Measurements from ENCODE around the gene ATP6V1E1.

Gene ATP6V1E1

DNA sequence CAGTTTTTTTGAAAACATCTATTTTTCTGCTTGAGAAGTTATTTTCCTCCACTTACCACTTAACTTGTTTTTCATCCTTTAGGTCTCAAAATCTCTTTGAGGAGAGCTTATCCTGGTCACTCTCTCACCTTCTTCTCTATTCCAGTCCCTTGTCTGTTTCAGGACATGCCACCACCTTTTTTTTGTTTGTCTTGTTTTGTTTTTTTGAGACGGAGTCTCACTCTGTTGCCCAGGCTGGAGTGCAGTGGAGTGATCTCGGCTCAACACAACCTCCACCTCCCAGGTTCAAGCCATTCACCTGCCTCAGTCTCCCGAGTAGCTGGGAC is 5.4 kb upstream of the ATP6V1E1 start:
- DNase-seq (ENCODE audit: low read depth in 2 of 2) = no peak

DNA sequence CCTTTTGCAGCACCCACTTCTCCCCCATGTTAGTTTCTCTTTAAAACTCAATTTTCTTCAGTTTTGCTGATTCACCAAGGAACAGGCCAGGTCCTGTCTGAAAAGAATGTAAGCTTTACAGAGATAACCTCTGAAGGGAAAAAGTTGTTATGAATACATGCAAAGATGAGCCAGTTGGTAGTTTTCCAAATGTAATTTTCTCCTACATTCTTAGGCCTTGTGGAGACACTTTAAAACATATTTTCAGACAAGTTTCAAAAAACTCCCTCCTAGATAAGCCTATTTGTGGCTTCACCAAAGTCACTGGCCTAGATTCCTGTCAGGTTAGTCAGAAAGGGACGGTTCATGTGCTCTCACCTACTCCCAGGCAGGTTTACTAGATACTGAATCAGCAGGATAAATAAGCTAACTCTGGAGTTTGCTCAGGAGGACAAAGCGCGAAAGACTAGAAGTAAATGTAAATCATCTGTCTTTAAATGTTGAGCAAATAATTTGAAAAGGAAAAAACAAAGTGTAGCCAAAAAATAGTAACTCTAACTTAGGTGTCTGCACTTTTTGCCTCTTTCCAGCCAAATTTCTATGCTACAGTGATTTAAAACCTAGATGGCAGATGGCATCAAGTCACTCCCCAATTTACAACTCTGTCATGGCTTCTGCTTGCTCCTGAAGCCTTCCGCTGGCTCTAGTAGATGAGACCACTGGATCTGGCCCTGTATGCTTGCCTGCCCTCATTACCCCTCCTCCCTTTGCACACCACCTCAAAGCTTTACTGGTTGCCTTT is 4.9 kb upstream of the ATP6V1E1 start:
- no peak for DNase-seq (ENCODE audit: low read depth in 2 of 2)

DNA sequence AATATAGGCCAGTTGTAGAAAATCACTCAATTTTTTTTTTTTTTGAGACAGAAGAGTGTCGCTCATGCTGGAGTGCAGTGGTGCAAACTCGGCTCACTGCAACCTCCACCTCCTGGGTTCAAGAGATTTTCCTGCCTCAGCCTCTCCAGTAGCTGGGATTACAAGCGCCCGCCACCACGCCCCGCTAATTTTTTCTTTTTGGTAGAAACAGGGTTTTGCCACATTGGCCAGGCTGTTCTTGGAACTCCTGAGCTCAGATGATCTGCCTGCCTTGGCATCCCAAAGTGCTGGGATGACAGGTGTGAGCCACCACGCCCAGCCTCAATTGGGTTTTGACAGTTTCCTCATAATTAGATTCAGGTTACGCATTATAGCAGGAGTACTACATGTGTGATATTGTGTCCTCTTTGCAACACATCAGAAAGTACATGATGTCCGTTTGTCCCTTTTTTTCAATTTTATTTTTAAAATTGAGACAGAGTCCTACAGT is 2.6 kb upstream of the ATP6V1E1 start:
- DNase-seq (ENCODE audit: low read depth in 2 of 2) = no peak

DNA sequence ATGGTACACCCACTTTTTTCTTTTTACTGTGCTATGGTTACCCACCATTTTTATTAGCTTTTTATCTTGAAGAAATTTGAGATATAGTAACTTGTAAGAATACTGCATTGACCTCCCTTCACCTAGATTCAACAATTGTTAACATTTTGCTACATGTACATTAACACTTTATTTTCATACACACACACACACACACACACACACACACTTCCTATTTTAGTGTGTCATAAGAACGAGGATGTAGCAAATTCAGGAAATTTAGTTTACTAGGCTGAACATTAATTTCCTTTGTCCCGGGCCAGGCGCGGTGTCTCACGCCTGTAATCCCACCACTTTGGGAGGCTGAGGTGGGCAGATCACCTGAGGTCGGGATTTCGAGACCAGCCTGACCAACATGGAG is 1.1 kb upstream of the ATP6V1E1 start:
- DNase-seq (ENCODE audit: low read depth in 2 of 2) = no peak

DNA sequence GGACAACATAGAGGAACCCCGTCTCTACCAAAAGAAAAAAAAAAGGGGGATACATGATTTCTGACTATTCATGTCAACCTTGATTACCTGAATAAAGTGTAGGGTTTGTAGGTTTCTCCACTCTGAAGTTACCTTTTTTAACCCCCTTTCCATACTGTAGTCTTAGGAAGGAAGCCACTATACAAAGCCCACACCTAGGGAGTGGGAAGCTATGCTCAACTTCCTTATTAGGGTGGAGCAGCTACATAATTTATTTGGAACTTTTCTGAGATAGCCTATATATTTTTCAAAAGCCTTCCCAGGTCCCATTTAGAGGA is 582 bp upstream of the ATP6V1E1 start:
- no peak for DNase-seq (ENCODE audit: low read depth in 2 of 2)

DNA sequence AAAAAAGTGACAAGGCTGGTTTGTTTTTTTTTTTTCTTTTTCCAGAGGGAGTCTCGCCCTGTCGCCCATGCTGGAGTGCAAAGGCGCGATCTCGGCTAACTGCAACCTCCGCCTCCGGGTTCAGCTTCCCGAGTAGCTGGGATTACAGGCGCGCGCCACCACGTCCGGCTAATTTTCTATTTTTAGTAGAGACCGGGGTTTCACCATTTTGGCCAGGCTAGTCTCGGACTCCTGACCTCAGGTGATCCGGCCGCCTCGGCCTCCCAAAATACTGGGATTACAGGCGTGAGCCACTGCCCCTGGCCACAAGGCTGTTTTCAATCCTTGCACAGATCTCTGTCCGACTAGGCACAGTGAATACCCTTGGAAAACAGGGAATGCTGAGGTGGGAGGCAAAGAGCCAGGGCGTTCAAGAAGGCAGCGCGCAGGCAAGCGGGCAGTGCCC is 566 bp downstream of the ATP6V1E1 start:
- no peak for DNase-seq (ENCODE audit: low read depth in 2 of 2)

DNA sequence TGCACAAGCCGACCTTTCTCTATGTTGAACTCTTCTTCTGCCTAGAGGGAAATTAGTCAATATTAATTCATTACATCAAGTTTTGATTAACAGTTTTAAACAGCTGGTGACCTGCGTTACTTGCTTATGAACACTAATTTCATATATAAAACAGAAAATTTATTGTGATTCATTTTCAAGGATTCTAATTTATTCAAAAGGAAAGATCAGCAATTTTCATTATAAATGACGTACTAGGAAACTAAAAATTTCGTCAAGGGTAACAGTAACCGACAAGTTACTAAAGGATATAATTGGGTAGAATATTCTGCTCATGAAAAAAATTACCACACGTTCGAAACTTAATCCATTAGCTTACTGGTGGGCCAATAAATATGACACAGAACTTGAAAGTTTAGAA is 15.3 kb downstream of the ATP6V1E1 start:
- no peak for DNase-seq (ENCODE audit: low read depth in 2 of 2)

DNA sequence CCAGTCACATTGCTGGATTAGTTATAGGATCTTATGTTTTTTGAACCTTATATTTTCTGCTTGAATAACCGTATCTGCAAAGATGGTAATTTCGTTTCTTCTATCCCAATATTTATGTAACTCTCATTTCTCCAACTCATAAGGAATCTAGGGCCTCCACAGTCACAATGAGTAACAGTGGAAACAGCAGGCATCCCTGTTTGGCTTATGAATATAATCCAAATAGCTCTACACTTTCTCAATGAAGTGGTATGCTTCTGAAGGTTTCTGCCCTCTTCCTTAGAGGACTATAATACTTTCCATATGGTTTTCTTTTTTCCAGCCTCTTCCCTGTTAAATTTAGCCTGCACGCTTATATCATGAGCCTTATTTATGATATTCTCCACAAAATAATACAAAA is 16.5 kb downstream of the ATP6V1E1 start:
- no peak for DNase-seq (ENCODE audit: low read depth in 2 of 2)

DNA sequence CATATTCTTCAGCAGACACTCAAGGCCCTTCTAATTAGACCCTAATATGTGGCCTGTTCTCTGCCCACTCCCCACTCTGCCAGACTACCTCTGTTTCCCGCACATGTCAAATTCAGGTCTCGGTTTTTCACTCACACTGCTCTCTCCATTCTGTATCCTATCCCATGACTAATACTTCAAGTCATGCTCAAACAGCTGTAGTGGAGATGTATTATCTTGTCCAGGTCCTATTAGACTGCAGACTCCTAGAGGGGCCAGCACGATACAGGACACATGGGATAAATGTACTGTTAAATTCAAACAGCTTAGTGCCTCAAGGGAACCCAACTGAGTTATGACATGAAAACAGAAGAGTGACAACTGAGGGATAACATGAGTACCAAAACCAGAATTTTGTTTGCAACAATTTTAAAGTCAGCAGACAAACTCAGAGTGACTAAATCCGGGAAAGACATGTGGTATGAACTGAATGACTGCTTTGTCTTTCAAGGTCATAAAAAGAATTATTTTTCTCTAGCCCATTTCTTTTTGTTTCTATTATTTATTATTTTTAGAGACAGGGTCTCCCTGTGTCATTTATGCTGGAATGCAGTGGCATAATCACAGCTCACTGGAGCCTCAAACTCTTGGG is 20.5 kb downstream of the ATP6V1E1 start:
- DNase-seq (ENCODE audit: low read depth in 2 of 2) = no peak

DNA sequence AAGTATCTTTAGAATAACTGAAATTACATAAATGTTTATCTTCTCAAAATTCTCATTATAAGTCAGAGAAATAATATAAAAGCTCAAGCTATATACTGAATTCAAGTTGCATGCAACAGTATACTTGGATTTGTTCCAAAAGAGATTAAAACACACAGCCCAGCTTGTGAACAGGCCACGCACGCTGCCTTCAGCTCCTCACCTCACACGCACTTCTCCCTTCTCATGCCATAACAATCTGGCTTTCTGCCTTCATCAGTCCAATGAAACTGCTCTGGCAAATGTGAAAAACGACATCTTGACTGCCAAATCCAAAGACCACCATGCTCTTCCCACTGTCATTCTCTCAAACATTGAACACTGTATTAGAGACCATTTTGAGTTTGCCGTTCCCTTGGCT is 22.1 kb downstream of the ATP6V1E1 start:
- no peak for DNase-seq (ENCODE audit: low read depth in 2 of 2)

DNA sequence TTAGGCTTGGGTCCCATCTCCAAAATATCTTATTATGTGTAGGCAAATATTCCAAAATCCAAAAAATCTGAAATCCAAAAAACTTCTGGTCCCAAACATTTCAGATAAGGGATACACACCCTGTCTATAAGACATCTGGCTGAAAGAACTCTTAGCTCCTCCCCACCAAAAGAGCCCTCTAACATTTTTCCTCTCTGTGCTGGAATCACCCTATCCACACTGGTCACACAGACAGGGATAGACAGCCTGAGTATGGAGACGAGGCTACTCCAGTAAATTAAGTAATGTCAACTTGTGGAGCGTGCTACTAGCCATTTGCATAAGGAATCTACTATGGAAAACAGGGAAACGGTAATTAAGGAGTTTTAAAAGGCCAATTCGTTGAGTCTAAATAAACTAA is 24.9 kb downstream of the ATP6V1E1 start:
- no peak for DNase-seq (ENCODE audit: low read depth in 2 of 2)

DNA sequence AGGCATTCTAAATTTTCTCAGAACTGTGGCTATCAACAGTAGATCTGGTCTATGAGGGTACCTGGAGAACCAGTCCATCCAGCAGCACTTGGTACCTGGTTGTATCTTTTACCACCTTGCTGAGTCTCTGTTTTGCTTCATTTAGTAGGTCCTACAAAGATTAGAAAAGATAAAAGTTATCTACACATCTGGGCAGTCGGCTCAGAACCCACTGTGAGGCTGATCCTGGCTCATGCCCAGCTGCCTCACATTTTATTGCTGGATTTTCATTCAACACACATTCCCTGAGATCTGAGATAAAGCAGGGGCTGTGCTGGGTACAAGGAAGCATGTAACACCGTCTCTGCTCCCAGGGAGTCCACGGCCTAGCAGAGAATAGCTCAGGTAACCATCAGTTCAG is 27.5 kb downstream of the ATP6V1E1 start:
- DNase-seq (ENCODE audit: low read depth in 2 of 2) = no peak

DNA sequence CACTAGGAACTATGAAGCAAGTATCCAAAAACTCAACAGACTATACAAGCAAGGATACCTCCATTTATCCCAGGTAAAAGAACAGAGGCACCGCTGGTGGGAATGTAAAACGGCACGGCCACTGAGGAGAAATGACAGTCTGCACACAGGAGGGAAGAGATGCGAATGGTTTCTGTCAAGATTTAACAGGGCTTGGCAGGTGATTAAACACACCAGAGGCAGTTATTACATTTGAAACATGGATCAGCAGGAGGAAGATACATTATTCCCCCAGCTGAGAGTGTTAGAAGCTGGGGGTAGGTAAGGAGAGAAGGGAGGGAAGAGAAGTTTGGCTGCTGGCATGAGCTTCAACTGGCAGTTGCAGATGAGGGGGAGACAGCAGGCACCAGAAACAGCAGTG is 30.2 kb downstream of the ATP6V1E1 start:
- no peak for DNase-seq (ENCODE audit: low read depth in 2 of 2)

DNA sequence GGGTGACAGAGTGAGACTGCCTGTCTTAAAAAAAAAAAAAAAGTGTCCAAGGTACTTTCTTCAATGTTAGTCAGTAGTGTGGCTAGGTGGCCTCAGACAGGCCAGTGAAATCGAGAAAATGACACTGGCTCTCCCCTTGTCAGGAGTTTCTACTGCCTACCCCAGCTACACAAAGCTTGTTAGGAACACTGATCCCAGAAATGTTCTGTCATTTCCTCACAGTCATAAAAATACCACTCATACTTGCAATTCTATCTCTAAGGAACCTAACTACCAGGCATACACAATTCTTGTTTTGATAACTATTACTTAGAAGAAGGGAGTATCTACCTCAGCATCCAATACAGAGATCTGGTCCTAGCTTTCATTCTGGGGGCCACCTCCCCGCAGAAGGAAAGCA is 31.3 kb downstream of the ATP6V1E1 start:
- no peak for DNase-seq (ENCODE audit: low read depth in 2 of 2)

DNA sequence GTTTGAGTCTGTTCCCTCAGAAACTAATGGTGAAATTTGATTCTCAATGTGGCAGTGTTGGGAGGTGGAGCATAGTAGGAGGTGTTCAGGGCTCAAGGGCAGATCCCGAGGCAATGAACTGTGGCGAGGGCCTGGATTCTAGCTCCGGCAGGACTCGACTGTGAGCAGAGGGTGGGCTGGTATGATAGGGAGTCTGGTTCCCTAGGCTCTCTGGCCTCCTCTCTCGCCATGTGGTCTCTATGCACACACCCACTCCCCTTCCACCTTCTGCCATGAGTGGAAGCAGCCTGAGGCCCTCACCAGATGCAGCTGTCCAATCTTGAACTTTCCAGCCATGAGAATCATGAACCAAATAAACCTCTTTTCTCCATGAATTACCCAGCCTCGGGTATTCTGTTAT is 32.3 kb downstream of the ATP6V1E1 start:
- DNase-seq (ENCODE audit: low read depth in 2 of 2) = no peak

DNA sequence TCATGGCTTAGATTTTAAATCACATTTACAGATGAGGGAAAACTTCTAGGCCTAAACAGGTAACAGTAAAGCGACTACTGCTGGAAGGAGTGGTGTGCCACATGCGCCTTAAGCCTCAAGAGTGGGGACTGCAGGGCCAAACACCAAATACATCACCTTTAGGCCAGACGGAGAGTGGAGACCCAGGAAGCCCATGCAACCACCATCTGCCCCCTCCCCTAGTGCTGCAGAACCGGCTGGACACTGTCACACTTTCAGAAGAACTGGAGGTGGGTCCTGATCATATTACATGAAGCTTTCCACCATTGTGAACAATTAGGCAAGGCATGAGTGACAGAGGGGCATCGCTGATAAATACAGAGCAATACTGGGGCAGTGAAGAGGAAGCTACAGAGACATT is 36.3 kb downstream of the ATP6V1E1 start:
- DNase-seq (ENCODE audit: low read depth in 2 of 2) = no peak

DNA sequence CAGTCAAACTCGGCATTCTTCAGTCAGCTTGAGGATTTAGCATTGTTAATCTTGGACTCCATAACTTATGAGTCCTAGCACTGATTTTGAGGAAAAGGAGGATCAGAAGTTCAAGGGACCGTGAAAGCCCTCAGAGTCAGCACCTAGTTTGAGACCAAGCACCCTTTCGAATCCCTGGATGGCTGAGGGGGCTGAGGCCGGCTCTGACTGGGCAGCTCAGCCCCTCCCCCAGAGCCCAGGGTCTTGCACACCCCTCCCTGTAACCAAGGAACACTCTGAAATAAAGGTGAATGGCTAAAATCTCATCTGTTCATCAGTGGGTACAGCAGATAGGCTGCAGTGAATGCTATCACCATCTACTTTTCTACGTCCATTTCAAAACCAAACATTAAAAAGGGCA is 38.0 kb downstream of the ATP6V1E1 start:
- no peak for DNase-seq (ENCODE audit: low read depth in 2 of 2)

DNA sequence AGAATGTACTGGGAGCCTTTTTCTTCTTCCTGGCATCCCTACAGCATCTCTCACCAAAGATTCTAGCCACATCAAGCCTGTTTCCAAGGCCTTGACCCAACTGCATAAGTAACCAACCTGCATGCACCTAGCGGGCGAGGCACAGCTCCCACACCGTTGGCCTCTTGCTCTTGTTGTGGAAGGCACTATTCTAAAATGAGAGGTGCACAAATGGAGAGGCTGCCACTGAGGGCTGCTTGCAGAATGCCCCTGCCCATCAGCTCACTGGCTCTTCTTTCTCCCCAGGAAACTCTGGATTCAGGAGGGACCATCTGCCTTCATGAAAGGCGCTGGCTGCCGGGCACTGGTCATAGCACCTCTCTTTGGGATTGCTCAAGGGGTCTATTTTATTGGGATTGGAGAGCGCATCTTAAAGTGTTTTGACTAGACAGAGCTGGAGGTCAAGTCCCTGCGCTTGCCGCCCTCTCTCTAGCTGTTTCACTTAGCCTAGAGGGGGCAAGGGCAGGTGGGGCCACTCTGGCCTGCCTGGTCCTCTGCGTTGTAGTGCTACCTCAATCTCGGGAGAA is 38.7 kb downstream of the ATP6V1E1 start:
- DNase-seq (ENCODE audit: low read depth in 2 of 2) = no peak

DNA sequence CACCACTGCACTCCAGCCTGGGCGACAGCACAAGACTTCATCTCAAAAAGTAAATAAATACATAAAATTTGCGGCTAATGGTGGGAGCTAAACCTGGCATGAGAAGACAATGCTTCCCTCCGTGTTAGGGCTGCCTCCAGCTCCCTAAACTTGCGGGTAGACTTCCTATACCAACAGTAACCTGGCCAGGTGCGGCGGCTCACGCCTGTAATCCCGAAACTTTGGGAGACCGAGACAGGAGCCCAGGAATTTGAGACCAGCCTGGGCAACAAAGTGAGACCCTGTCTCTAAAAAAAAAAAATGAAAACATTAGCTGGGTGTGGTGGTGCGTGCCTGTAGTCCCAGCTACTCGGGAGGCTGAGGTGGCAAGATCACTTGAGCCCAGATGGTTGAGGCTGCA is 39.9 kb downstream of the ATP6V1E1 start:
- no peak for DNase-seq (ENCODE audit: low read depth in 2 of 2)

DNA sequence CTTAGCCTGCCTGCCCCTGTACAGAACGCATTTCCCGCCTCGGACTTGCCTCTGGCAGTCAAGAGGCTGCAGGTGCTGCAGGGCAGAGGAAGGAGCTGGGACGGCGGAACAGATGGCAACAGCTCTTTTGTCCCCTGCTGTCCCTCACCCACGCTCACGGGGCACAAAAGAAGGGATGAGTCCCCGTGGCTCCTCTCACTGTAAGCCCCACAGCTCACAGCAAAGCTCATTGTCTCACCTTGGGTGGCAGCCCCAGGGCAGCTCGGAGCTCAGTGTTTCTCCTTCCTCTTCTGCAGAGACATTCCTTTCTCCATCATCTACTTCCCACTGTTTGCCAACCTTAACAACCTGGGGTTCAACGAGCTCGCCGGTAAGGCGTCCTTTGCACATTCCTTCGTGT is 40.9 kb downstream of the ATP6V1E1 start:
- DNase-seq (ENCODE audit: low read depth in 2 of 2) = no peak

DNA sequence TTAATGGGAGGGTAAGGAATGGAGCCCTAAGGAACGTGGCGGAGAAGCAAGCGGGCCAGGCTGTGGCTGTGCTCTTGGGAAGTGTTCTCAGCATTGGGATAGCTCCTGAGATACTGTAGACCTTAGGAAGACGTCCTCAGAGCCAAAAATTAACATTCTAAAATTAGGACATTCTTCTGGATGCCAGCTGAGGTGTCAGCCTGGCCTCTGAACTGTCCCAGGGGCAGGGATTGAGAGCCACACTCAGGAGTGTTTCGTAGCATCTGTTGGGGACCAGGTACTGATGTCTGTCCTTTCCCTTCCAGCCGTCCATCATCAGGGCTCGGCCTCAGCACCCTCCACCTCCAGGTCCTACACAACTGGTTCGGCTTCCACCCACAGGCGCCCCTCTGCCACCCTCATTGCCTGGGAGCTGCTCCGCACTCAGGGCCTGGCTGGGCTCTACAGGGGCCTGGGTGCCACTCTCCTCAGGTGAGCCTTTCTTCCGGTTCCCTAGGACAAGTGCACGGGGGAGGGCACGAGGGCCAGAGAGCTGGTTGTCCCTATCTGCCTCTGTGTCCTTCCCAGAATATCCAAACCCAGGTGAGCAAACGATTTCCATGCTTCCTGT is 41.6 kb downstream of the ATP6V1E1 start:
- DNase-seq (ENCODE audit: low read depth in 2 of 2) = no peak

DNA sequence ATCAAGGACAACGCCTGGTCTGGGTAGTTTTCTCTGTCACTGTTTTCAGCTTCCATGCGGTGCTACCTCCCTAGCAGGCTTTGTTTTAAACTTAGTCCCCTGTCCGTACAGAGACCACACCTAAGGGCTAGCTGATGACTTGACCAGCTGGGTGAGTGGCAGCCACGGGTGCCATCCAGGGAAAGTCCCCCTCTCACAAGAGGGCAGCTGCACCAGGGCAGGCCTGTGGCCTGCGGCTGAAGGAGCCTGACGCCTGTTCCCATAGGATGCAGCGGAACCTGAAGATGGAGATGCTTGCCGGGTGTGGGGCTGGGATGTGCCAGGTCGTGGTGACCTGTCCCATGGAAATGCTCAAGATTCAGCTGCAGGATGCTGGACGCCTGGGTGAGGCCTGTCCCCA is 45.4 kb downstream of the ATP6V1E1 start:
- no peak for DNase-seq (ENCODE audit: low read depth in 2 of 2)

DNA sequence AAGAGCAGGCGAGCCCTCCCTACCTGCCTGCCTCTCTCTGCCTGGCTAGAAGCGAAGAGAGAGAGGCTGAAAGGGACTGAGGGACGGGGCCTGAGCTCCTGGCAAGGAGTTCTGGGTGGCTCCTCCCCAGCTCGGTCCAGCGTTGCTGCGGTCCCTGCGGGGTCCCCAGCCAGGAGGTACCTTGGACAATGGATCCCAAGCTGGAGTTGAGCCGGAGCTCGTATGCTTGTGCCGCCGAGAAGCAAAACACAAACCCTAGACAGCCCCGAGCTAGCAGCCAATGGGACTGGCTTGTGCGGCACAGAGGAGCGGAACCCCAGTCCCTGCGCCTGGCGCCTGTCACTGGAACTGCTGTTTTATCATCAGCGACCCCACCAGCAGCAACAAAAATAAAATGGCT is 46.9 kb downstream of the ATP6V1E1 start:
- no peak for DNase-seq (ENCODE audit: low read depth in 2 of 2)

Measured in stimulated activated CD8-positive, alpha-beta memory T cell treated with anti-CD3 and anti-CD28 coated beads, Interleukin-2, amount 100 ng/mL, for 48 hours (primary cell).